HL-60 (cell line): ENCODE results near the gene LAMA5.

Experiments
- DNase-seq, 2 experiments: peaks; one replicate each; pipeline ENCODE4 v3.0.0-alpha.2; 2010 to 2020; ENCODE audit warnings: low read depth in 1 of 2, low spot score in 1 of 2
- H3K27ac ChIP-seq: fragments of 250-450 bp; sonication (Bioruptor Pico); replicated peaks from 2 replicates; pipeline ENCODE4 v1.5.1; 2020; ENCODE audit warnings: mild to moderate bottlenecking, moderate library complexity
- H3K27me3 ChIP-seq: fragments of 250-450 bp; sonication (Bioruptor Pico); 2 replicates; pipeline ENCODE4 v1.5.1; 2021; ENCODE audit warnings: mild to moderate bottlenecking, moderate library complexity; ENCODE audit not compliant: insufficient read depth, poor library complexity, severe bottlenecking
- H3K4me3 ChIP-seq: replicated peaks from 2 replicates; pipeline ENCODE4 v1.5.1; 2011; ENCODE audit warnings: mild to moderate bottlenecking, control low read depth, low read length; ENCODE audit not compliant: insufficient read depth
- CTCF ChIP-seq: IDR thresholded peaks from one replicate; pipeline ENCODE4 v1.5.1; 2011; ENCODE audit warnings: low read length, control low read depth, inconsistent platforms; ENCODE audit not compliant: insufficient read depth
- GABPA ChIP-seq: IDR thresholded peaks from 2 replicates; pipeline ENCODE4 v1.6.1; 2012; ENCODE audit warnings: low read depth
- POLR2AphosphoS5 ChIP-seq: IDR thresholded peaks from 2 replicates; pipeline ENCODE4 v1.6.1; 2012; ENCODE audit warnings: low read depth
- REST ChIP-seq: IDR thresholded peaks from 2 replicates; pipeline ENCODE4 v1.6.1; 2012; ENCODE audit warnings: low read depth; ENCODE audit not compliant: insufficient replicate concordance
- SPI1 ChIP-seq: IDR thresholded peaks from 2 replicates; pipeline ENCODE4 v1.6.1; 2012; ENCODE audit warnings: low read depth, mild to moderate bottlenecking, borderline replicate concordance

The LAMA5 gene

DNA sequence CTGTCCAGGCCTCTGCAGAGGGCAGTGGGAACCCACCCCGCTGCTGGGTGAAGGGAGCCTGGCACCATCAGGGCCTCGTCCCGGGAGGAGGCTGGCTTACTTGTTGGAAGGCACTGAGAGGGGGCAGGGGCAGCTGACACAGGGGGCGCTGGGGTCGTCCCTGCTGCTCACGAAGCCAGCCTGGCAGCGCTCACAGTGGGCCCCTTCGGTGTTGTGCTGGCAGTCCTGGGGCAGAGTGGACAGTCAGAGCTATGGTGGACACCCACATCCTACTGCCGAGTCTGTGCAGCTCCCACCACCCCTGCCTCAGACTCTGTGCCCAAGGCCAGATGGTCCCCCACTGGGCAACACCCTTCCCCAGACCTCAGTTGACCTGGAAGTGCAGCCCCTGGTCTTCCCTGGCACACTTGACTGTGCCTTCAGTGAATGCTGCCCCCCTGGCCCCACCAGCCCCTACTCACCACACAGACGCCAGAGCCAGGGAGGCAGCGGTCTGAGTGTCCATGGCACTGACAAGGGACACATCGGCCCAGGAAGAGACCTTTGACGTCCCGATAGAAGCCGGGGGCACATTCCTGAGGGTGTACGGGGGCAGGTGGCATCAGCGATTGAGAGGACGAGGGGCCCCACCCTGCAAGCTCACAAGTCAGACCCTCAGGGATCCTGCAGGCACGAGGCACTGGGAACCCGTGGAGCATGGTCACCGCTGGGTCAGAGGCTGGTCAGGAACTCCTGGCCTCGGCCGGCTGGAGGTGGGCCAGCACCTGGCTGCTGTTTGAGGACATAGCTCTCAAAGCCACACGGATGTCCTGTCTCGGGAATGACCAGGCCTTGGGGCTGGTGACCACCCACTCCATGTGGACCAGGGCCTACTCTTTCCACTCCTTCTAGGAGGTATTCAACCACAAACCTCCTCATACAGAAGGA is 42.9 kb downstream of the LAMA5 start:
- H3K4me3 ChIP-seq, result no peak overlapping the region
- no peak for TF ChIP-seq SPI1
- TF ChIP-seq GABPA, result no peak
- no peak for TF ChIP-seq CTCF
- no peak for TF ChIP-seq POLR2AphosphoS5
- TF ChIP-seq REST, result no peak
- H3K27ac ChIP-seq, result no peak overlapping the region
- DNase-seq, result no peak
- H3K27me3 ChIP-seq, result no peaks in the 10 kb centered on the region

DNA sequence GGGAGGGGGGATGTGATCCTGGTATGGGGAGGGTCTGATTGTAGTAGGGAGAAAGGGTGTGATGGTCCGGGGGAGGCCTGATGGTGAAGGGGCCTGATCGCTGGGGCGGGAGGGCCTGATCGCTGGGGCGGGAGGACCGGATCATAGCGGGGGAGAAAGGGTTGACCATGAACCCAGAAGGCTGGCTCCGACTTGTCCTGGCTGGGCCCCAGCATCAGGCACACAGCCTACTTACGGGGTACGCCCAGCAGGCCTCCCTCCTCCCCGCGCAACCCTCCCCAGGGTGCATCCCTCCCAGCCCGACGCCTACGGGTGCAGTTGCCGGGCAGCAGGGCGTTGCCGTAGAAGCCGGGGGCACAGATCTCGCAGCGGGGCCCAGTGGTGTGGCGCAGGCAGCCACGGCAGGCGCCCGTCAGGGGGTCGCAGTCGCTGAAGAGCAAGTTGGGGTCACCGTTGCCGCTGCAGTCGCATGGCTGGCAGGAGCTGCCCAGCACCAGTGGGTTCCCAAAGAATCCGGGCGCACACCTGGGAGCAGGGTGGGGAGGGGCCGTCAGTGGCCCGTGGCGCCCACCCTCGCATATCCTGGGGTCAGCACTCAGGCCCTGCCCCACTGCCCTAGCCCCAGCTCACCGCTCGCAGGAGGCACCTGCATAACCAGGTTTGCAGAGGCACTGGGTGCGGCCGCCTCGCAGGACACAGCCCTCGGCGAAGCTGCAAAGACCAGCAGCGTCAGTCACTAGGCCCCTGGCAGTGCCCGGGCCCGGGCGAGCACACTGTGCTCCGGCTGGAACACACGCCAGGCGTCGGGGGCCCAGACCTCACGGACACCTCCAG is 43.7 kb downstream of the LAMA5 start:
- no peak overlapping the region for H3K4me3 ChIP-seq
- DNase-seq, result no peak
- TF ChIP-seq POLR2AphosphoS5 (no peak), GABPA (no peak), CTCF (no peak), REST (no peak), SPI1 (no peak)
- no peaks in the 10 kb centered on the region for H3K27me3 ChIP-seq
- no peak overlapping the region for H3K27ac ChIP-seq

- H3K4me3 ChIP-seq, result no peak overlapping the region
- H3K27ac ChIP-seq, result no peak overlapping the region
- no peak for TF ChIP-seq SPI1
- TF ChIP-seq CTCF, result no peak
- no peak for TF ChIP-seq POLR2AphosphoS5
- no peak for TF ChIP-seq REST
- no peak for TF ChIP-seq GABPA
- H3K27me3 ChIP-seq, result no peaks in the 10 kb centered on the region
- DNase-seq, result no peak
Measured at GRCh38 chr20:62322492-62323041, 44.5 kb downstream of the LAMA5 start.
